Putamen (tissue), 1 donor: ENCODE data around the gene ORC6.

Source experiments
- DNase-seq: peaks from one replicate; pipeline ENCODE4 v3.0.0-alpha.2; 2016; ENCODE audit warnings: low spot score

The ORC6 gene

GRCh38 chr16:46731691-46732555 lies 42.5 kb downstream of the ORC6 start:
- no peak for DNase-seq

GRCh38 chr16:46732561-46732960 lies 43.1 kb downstream of the ORC6 start:
- DNase-seq, result no peak

- no peak for DNase-seq
These were observed 43.9 kb downstream of the ORC6 start for GRCh38 chr16:46733319-46733830.

GRCh38 chr16:46736695-46737094 lies 47.2 kb downstream of the ORC6 start:
- no peak for DNase-seq

GRCh38 chr16:46737621-46738214 lies 48.3 kb downstream of the ORC6 start:
- no peak for DNase-seq

- no peak for DNase-seq
These were observed 50.5 kb downstream of the ORC6 start for GRCh38 chr16:46739934-46740333.

GRCh38 chr16:46743232-46743719 lies 53.8 kb downstream of the ORC6 start:
- no peak for DNase-seq

- DNase-seq, result no peak
These were observed 56.2 kb downstream of the ORC6 start for GRCh38 chr16:46745617-46746016.

- no peak for DNase-seq
These were observed 57.6 kb downstream of the ORC6 start for GRCh38 chr16:46746821-46747776.
